Liver (tissue), 3 donors: Measurements from ENCODE around the gene RNU5D-1.

Experiments
- EGR1 ChIP-seq, 2 donors: IDR thresholded peaks; 2 replicates each; pipeline ENCODE4 v1.6.1; 2016 to 2018; ENCODE audit warnings: antibody characterized with exemption in 2 of 2, low read depth in 2 of 2
- FOXA1 ChIP-seq: IDR thresholded peaks from 2 replicates; pipeline ENCODE4 v1.6.1; 2016; ENCODE audit warnings: antibody characterized with exemption
- GABPA ChIP-seq, 2 donors: IDR thresholded peaks in 1 of 2; conservative IDR thresholded peaks in 1 of 2; 2 replicates each; pipeline ENCODE4 v1.6.1; 2016; ENCODE audit warnings: antibody characterized with exemption in 2 of 2, mild to moderate bottlenecking in 1 of 2, moderate library complexity in 1 of 2
- NR2F2 ChIP-seq: IDR thresholded peaks from 2 replicates; pipeline ENCODE4 v1.6.1; 2016; ENCODE audit warnings: antibody characterized with exemption
- RAD21 ChIP-seq, 2 donors: IDR thresholded peaks; 2 replicates each; pipeline ENCODE4 v1.6.1; 2016; ENCODE audit warnings: antibody characterized with exemption in 2 of 2, mild to moderate bottlenecking in 2 of 2
- REST ChIP-seq: IDR thresholded peaks from 2 replicates; pipeline ENCODE4 v1.6.1; 2016; ENCODE audit warnings: antibody characterized with exemption, mild to moderate bottlenecking
- SP1 ChIP-seq: IDR thresholded peaks from 2 replicates; pipeline ENCODE4 v1.6.1; 2018; ENCODE audit warnings: antibody characterized with exemption, mild to moderate bottlenecking
- TAF1 ChIP-seq: conservative IDR thresholded peaks from 2 replicates; pipeline ENCODE4 v1.6.1; 2016; ENCODE audit warnings: antibody characterized with exemption, mild to moderate bottlenecking
- YY1 ChIP-seq: IDR thresholded peaks from 2 replicates; pipeline ENCODE4 v1.6.1; 2016; ENCODE audit warnings: antibody characterized with exemption, mild to moderate bottlenecking
- TF ChIP-seq, protein P1 (sequence below): fragments of 150-350 bp; IDR thresholded peaks from 2 replicates; pipeline ENCODE4 v1.5.1; 2017; ENCODE audit warnings: improper control_type of control experiment, low read depth, low read length; ENCODE audit not compliant: missing input control
- donor health status: healthy.
- donor health status: healthy.

DNA sequence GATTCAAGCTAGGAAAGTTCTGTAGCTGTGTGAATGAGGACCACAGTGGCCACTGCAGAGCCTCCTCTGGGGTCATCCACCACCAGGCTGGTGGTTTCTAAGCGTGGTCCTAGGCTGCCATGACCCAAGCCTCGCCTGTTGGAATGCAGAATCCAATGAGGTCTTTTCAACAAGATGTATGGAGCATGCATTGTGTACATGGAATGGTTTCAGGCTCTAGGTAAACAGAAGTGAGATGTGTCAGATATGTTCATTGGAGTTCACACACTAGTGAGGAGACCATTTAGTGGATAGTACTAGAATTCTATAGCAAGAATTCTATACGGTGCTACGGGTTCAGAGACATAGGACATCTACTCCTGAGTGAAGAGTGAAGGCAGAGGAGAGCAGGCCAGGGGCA lies 10.7 kb downstream of the RNU5D-1 start:
- TF ChIP-seq, protein P1, sequence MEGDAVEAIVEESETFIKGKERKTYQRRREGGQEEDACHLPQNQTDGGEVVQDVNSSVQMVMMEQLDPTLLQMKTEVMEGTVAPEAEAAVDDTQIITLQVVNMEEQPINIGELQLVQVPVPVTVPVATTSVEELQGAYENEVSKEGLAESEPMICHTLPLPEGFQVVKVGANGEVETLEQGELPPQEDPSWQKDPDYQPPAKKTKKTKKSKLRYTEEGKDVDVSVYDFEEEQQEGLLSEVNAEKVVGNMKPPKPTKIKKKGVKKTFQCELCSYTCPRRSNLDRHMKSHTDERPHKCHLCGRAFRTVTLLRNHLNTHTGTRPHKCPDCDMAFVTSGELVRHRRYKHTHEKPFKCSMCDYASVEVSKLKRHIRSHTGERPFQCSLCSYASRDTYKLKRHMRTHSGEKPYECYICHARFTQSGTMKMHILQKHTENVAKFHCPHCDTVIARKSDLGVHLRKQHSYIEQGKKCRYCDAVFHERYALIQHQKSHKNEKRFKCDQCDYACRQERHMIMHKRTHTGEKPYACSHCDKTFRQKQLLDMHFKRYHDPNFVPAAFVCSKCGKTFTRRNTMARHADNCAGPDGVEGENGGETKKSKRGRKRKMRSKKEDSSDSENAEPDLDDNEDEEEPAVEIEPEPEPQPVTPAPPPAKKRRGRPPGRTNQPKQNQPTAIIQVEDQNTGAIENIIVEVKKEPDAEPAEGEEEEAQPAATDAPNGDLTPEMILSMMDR, result no peak
- TF ChIP-seq TAF1 (no peak), REST (no peak), FOXA1 (no peak), EGR1 (IDR thresholded peaks at IDR 0.05; ENCODE audit: low read depth in 2 of 2) (no peak), RAD21 (IDR thresholded peaks at IDR 0.05) (no peak), SP1 (no peak), GABPA (IDR thresholded peaks at IDR 0.05 in 1 of 2, conservative IDR thresholded peaks at IDR 0.05 in 1 of 2) (no peak), NR2F2 (no peak), YY1 (no peak)
